Upper lobe of left lung (tissue), 4 donors: ENCODE measurements around the gene FAM47E.

Source experiments
- EP300 ChIP-seq, 4 donors: sonication (generic); formaldehyde crosslinking; IDR thresholded peaks; one replicate each; pipeline ENCODE4 v1.5.1; 2017; ENCODE audit warnings: antibody characterized with exemption in 4 of 4, control low read depth in 2 of 4
- POLR2A ChIP-seq, 4 donors: fragments of 450-650 bp; IDR thresholded peaks; one replicate each; pipeline ENCODE4 v1.5.1; 2016 to 2017; ENCODE audit warnings: antibody characterized with exemption in 4 of 4, mild to moderate bottlenecking in 2 of 4
- POLR2AphosphoS5 ChIP-seq, 2 donors: sonication (generic); formaldehyde crosslinking; IDR thresholded peaks; one replicate each; pipeline ENCODE4 v1.5.1; 2017; ENCODE audit warnings: antibody characterized with exemption in 2 of 2
- TF ChIP-seq, protein P1 (sequence below), 6 experiments: fragments of 450-650 bp in 4 of 6; fragments of 200-600 bp in 2 of 6; sonication (generic) in 2 of 6; IDR thresholded peaks; one replicate each; pipeline ENCODE4 v1.5.1; 2016 to 2019; ENCODE audit warnings: antibody characterized with exemption in 6 of 6

DNA sequence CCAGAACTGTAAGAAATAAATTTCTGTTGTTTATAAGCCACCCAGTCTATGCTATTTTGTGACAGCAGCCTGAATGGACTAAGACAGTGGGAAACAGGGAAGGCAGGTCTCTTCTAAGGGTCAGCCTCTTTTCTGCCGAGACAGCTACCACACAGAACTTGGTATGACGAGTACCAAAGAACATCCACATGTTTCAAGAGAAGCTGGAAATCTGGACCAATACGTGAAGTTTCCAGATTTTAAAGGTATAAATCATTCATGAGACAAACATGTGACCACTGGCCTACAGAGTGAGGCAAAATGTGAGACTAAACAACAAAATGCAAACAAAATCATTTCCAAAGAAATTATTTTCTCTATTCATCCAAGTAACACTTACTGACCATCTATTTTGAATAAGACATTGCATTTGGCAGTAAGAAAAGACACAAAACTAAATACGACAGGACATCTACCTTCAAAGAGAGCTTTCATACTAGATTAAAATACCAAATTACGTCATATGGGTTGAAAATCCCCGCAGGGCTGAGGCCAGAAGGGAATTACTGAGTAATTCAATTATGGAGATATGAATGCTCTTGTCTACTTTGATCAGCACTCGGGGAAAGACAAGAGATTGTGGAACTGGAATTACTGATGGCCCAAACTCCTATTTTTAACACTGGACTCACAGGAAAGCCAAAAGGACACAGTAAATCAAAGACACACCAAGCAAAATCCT lies 45.1 kb upstream of the FAM47E start:
- TF ChIP-seq, protein P1, sequence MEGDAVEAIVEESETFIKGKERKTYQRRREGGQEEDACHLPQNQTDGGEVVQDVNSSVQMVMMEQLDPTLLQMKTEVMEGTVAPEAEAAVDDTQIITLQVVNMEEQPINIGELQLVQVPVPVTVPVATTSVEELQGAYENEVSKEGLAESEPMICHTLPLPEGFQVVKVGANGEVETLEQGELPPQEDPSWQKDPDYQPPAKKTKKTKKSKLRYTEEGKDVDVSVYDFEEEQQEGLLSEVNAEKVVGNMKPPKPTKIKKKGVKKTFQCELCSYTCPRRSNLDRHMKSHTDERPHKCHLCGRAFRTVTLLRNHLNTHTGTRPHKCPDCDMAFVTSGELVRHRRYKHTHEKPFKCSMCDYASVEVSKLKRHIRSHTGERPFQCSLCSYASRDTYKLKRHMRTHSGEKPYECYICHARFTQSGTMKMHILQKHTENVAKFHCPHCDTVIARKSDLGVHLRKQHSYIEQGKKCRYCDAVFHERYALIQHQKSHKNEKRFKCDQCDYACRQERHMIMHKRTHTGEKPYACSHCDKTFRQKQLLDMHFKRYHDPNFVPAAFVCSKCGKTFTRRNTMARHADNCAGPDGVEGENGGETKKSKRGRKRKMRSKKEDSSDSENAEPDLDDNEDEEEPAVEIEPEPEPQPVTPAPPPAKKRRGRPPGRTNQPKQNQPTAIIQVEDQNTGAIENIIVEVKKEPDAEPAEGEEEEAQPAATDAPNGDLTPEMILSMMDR (IDR thresholded peaks at IDR 0.05): no peak
- no peak for TF ChIP-seq POLR2AphosphoS5 (IDR thresholded peaks at IDR 0.05)
- TF ChIP-seq EP300 (IDR thresholded peaks at IDR 0.05): no peak
- no peak for TF ChIP-seq POLR2A (IDR thresholded peaks at IDR 0.05)
